Measurements from ENCODE around the gene DNAJC27.
A peak's percentile ranks its signal among the peaks of the same experiment; 100 is the strongest.

Gene DNAJC27

DNA sequence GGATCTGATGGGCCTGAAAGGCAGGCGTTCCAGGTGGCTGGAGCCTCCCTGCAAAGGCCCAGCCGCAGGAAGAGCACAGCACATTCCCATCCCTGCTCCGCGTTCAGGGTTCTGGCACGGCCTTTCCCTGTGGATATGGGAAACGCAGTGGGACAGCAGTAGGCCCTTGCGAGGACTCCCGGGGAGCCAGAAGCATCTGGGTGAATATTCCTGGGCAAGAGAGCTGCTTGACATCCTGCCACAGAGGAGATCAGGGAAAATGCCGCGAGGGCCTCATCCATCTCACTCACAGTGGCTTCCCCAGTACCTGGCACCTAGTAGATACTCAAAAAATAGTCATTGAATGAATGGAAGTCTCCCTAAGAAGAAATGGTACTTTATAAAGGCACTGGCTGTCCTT, 48.6 kb downstream of the DNAJC27 start:
- no peak for DNase-seq

DNA sequence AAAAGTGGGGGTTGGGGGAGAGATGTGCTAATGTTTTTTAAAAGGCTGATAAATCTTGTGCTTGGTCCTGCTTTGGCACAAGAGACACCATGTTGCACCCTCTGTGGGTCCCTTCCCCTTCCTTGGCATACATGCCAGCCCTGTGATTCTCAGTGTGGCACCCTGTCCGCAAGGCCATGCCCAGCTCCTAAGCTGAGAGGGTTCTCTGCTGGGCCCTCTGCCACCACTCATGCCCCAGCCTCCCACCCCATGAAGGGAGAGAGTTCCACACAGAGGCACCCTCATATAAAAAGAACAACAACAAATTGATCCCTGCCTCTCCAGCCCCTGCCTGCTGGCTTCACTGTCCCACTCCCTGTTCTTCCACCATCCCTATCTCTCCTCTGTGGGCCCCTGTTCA, 49.2 kb downstream of the DNAJC27 start:
- no peak for DNase-seq

DNA sequence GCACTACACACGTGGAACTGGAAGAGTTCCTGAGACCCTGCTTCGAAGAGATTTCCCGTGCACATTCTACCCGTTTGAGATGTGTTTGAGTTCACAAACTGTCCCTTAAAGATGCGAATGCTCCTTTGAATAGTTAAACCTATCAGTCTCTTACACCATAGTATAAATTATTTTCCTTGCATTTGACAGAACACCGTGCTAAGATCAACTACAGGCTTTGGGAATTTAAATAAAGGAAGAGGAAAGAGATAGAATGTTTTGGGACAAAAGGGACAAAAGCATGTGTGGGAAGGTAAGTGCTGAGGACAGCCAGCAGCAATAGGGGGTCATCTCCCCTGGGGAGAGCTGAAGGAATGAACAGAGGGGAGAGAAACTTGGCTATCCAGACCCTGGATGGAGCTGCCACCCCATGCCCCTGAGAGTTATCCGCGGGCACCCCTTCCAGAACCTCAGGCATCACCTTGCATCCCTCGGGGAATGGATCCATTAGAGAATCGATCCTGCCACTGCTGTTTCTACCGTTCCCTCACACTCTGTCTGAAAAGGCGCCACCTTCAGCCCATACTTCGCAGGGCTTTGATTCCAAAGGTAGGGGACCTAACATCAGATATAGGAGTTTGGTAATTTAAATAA, 50.8 kb downstream of the DNAJC27 start:
- no peak for DNase-seq

DNA sequence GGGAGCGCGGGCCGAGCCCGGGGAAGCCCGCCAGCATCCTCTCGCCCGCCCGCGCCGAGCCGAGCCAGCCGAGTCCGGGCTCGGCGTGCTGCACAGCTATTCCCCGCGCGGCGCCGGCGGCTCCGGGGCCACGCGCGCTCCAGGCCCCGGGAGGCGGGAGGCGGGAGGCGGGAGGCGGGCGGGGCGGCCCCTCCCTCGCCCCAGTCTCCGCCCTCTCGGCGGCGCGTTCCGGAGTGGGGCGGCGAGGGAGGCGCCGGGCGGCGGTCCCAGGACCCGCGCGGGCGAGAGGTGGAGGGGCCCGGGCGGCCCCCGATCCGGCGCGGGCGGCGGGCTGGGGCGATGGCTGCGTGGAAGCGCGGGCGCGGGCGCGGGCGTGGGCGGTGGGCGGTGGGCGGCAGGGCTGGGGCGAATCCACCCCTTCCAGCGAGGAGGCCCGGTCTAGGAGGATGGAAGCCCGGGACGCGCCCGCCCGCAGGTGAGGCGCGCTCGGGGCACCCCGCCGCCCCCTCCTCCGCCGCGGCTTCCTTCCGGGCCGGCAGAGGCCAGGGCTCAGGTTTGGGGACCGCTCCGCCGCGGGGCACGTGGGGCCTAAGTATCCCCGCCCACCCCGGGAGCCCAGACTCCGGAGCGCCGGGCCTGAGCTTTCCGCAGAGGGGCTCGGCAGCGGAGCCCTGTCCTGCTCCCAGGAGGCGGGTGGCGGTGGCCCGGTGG, 51.5 kb downstream of the DNAJC27 start, which contains the start of gene ADCY3:
Gene ADCY3, minus strand, starts transcription at position 140 of the 711 bp plus-strand sequence. CDS start 1,250 bp downstream, outside the sequence.
- peak; percentile 73 for DNase-seq

DNA sequence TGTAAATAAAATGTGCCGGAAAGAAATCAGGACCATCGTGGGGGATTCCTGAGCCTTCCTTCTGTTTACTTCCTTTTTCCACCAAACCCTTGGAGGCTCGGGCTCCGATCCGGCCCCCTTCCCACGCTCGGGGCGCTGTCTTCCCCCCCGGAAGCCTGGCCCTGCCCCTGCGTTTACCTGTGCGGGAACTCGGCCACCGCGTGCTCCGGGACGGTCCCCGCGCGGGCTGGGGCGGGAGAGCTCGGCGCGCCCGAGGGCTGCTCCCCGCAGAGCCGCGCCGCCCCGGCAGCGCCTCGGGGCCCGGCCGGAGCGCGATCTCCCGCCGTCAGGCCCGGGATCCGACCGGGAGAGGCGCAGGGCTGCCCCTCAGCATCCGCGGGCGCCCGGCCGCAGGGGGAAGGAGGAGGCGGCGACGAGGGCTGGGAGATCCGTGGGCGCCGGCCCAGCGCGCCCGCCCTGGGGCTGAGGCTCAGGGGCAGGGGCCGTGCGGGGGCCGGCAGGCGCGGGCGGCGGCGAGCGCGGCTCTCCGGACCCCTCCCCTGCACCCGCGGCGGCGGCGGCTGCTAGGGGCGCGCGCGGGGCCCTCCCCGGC, 52.2 kb downstream of the DNAJC27 start:
- peak; percentile 62 for DNase-seq

DNA sequence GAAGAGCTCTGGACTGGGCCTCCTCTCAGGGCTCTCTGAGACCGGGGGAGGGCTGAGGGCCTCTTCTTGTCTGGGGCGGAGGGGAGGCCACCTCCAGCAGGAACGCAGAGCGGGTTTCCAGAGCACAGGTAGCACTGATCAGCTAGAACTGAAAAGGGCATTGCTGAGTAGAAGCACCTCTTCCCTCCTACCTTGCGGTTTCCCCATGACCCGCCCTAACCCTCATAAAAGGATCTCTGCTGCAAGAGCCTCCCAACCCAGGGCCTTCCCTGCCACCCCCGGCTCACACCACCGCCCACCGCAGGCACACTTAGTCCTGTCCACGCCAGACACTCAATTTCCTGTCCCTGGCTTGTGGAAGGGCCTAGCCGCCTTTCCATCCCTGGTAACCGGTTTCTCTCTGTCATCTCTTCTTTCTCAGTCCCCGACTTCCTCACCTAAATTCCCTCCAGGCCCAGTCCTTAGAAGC, 52.7 kb downstream of the DNAJC27 start:
- no peak for DNase-seq

DNA sequence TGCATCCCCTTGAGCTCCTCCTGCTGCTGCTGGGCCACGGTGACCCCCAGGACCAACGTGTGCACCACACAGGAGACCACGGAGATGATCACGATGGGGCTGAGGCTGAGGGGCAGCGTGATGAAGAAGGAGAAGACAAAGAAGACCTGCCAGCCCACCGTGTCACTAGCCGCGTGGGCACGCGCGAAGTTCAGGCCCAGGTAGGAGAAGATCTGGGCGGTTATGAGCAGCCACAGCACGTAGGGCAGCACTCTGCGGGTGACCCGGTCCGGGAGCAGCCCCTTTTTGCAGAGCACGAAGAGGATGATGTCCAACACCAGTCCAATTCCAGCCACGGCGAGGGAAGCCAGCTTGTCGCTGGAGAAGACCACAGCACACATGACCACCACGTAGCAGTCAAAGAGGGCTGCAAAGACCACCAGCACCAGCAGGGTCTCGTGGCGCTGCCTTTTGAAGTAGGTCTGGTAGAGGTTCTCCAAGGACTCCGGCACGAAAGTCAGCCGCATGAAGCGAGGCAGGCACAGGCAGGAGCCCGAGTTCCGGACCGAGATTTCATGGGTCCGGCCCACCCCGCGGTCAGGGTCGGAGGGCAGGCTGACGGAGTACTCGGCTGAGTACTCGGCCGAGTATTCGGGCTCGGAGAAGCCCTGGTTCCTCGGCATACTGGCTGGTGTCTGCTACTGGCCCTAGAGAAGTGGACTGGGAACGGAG, 53.3 kb downstream of the DNAJC27 start:
- no peak for DNase-seq

DNA sequence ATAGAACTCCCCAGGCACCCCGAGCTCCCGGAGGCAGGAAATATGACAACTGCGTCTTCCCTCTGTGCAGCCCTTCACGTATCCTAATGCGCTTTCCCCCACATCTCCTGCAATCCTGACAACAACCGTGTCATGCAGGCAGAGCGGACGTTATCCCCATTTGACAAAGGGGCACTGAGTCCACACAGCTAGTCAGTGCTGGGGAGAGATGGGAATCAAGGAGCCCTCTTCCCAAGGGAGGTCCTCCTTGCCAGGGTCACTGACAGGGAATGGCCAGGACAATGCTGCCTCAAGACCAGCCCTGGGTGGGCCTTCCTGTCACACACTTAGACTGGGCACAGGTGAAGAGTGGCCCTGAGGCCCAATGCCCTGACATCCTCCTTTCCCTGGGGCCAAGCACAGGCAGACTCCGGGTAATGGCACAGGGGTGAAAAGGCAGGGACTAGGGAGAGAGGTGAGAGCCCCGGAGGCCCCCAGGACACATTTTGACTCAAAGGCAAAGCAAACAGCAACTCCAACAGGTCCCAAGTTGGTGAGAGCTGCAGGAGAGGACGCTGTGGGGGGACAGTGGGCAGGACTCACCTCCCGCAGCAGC, 53.9 kb downstream of the DNAJC27 start:
- DNase-seq, result no peak

DNA sequence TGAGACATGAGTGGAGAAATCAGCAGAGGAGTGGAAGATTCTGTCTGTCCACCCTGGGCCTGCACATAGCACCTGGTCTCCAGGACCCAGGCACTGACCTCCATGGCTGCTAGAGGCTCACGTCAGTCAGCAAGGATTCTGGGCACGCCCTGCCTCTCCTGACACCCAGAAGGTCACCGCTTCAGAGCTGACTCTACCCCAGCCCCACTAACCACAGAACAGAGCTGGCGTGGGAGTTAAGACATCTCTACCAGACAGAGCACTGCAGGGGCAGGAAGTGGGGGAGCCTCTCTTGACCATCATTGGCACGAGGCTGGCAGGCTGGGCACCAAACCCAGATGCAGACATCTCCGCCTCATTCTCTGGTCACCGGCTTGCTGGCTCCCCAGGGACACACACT, 54.7 kb downstream of the DNAJC27 start:
- DNase-seq, result no peak

DNA sequence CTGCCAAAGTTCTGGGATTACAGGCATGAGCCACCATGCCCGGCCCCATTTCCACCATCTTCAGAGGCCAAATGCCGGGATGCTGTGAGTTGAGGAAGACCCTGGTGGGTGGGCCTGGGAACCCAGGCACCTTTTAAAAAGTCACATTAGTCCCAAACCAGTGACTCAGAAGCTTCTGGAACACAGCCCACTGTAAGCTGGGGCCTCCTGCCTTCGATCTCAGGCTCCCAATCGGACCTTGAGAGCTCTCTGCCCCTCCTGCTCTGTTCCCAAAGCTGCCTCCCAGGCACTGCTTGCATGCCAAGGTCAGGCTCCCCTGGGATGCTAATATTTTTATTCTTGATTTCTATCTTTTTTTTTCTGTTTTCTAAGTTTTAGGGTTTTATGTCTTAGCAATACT, 56.0 kb downstream of the DNAJC27 start:
- no peak for DNase-seq

DNA sequence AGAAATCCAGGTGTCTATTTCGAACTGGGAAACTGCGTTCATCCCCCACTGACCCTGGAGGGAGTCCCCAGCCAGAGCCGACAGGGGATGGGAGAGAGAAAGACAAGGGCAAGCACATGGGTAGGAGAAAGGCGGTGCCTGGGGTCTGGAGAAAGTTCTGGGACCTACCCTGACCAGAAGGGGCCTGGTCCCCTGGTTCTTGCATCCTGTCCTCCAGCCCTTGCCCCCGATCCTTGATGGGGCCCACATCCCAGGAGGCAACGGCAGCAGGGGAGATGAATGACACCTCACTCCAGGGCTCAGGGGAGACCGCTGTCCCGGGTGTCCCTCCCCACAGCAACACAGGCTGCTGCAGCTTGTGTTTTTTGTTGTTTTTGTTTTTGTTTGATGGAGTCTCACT, 56.6 kb downstream of the DNAJC27 start:
- DNase-seq, result no peak

DNA sequence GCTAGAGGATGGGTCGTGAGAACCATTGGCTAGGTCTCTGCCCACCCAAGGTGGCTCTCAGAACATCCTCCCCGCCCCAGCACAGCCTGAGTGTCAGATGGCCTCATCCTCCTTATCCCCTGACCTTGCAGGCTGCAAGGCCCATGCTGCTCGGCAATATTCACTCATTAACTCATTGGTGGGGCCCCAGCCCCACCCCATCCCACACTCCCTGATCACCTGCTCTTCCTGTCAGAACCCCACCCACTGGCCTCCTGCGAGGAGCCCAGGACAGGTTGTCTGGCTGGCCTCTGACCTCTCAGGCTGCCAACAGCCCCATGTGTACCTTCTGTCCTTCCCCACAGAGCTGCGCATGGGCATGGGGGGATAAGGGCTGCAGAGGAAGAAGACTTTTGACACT, 57.0 kb downstream of the DNAJC27 start:
- no peak for DNase-seq

DNA sequence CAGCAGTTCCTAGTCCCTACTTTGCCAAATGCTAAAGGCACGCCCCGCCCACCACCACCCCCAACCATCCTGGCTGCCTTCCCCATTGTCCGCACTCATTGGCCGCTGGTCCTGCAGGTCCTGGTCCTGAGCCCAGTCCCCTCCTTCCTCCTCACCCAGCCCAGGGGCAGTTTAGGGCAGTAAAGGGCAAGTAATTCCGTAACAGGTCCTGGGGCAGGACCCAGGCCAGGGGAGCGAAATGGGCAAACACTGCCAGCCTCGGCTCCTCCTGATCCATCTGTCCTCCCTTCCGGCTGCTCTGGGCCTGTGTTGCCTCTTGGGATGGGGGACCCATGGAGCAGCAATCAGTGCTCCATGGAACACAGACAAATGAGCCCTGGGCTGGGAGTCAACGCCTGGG, 57.8 kb downstream of the DNAJC27 start:
- no peak for DNase-seq

DNA sequence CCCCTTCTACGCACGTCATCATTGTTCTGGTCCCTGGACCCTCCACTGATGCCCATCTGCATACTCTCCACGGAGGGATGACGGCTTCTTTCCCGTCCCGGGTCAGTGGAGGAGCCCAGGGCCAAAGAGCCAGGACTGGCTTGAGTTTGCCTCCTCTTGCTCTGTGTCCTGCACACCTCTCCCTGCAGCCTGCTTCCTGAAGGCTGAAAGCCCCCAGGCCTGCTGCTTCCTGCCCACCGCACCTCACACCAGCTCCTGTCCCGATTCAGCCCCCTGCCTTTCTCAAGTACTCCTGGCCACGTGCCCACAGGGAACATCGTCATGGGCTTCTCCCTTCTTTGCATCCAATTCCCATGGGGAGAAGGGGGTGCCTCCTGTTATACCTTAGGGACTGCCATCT, 58.8 kb downstream of the DNAJC27 start:
- no peak for DNase-seq

DNA sequence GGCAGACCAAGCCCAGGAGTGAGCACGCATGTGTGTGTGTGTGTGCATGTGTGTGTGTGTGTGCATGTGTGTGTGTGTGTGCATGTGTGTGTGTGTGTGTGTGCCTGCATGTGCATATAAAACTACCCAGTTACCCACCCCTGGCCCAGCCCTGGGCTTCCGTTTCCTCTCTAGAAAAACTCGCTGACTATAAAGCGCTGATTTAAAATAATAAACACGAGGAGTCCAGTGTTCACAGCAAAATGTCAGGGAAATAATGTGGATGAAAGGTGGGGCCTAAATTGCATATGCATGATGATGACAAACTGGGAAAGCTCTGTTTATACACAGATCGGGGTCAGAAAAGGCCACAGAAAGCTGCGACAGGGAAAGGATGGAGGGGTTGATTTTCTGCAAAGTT, 59.2 kb downstream of the DNAJC27 start:
- DNase-seq, result no peak

DNA sequence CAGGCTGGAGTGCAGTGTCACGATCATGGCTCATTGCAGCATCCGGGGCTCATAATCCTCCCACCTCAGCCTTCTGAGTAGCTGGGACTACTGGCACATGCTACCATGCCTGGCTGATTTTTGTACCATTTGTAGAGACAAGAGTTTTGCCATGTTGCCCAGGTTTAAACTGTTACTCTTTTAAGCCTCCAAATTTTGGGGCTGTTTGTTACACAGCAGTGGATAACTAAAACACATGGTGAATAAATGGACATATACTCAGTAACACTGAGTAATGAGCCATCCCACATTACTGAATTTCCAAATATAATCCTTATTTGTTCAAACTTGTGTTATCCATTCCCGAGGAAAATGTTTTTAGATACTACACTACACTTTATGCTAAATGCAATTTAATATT, 61.5 kb downstream of the DNAJC27 start:
- no peak for DNase-seq

DNA sequence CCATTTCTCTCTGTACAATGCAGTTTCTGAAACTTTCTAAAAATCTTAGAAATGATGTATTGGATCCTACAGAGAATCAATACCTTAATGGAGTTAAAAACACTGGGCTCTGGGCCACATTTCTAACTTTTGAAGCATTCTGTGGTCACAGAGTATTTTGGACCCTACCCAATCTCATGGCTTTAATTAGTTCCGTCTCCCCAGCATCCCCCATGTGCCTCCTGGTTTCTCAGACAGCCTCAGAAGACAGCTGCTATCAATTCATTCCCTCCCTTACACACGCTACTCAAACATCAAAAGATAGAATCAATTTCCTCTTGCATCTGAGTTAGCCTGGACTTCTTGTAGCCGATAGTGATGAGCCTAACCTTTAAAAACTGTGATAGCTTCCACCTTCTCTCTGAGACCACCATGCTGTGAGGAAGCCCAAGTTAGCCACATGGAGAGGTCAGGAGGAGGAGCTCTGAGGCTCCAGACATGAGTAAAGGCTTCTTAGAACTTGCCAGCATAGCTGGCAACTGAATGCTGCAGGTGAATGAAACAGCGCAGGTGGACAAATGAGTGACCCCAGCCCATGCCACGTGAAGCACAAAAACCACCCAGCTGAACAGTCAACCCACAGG, 62.1 kb downstream of the DNAJC27 start:
- DNase-seq, result no peak

DNA sequence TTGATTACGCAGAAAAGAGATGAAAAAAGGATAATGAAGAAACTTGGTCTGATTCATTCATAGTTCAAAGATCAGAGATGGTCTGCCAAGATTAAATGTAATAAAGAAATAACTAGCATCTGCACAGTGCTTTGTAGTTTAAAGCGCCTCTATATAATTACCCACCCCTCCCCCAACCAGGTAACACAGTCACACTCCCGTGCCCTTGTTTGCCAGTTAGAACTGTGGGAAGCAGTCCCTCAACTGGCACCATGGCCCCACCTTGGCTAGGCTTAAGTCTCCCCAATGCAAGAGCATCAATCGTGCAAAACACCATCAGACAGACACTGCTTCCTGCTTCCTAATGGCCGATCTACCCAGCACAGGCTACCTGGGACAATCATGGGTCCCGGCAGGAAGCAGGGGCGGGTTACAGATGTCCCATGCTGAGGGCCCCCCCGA, 63.3 kb downstream of the DNAJC27 start:
- DNase-seq, result no peak

DNA sequence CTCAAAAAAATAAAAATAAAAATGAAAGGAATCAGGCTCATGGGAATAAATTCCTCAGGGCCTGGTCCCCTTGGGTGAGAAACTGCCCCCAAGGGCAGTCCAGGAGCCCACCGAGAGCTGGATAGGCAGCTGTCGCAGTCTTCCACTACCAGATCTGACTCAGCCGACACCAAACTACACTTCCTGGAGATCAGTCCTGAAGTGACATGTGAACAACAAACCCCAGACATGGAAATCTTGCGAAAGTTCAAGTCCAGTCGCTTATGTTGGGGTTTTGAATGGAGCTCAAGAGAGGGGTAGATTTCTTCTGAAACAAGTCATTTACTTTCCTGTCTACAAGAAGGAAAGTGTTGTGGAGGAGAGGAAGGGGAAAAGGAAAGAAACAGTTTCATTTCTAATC, 64.6 kb downstream of the DNAJC27 start:
- DNase-seq, result no peak

DNA sequence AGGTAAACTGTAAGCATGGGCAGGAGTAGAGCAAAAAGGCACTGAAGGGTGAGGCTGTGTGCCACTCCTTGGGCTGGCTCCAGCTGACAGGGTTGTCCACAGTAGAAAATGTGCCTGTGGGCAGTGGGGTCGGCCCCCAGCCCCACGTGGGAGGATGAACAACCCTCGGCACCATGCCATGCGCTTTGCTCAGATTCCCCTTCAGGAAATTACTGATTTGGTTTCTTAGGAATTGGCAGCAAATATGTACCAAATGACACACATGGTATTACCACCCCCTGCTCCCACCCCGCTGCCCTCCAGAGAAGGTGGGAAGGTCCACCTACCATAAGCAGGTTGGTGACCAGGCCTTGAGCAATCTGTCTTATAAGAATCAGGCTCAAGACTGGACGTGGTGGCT, 65.3 kb downstream of the DNAJC27 start:
- no peak for DNase-seq

DNA sequence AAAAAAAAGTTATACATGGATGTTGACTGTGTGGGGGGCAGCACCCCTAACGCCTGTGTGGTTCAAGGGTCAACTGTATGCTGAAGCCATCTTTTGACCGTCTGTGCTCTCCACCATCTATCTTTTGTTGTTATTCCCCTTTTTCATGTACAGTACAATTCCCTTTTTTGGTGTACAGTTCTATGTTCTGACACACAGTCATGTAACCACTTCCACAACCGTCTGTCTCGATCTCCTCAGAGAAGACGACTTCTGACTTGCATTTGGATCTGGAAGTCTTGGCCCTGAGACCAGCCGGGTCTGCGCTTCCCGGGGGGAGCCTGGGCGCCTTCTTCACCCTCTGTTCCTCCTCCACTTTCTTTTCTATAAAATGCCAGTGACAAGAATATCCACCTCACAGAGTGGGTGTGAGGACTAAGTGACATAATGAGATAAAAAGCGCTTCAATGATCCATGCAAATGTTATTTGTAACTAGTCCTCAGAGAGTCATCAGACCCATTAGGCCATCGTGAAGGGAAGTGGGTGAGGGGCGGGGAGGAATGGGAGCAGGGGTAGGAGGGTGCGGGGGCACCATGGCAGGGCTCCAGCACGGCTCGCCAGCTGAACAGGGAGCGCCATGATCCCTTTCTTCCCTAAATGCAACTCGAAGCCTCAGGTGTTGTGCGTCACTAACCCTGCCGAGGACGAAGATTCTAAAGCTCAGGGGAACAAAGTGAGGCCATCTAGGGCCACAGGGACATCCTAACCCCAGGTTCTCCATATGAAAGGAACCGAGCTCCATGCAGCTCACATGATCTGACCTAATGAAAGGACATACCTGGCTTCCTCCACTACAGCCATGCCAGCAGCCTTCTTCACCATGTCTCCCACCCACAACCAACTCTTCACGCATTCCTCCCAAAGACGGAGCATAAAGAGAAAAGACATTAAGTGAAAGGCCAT, 68.3 kb downstream of the DNAJC27 start:
- DNase-seq, result no peak
